HL-60 (cell line): Measurements from ENCODE around the gene ARHGEF11.

Source experiments
- DNase-seq, 2 experiments: peaks; one replicate each; pipeline ENCODE4 v3.0.0-alpha.2; 2010 to 2020; ENCODE audit warnings: low read depth in 1 of 2, low spot score in 1 of 2
- H3K27ac ChIP-seq: fragments of 250-450 bp; sonication (Bioruptor Pico); replicated peaks from 2 replicates; pipeline ENCODE4 v1.5.1; 2020; ENCODE audit warnings: mild to moderate bottlenecking, moderate library complexity
- H3K27me3 ChIP-seq: fragments of 250-450 bp; sonication (Bioruptor Pico); 2 replicates; pipeline ENCODE4 v1.5.1; 2021; ENCODE audit warnings: mild to moderate bottlenecking, moderate library complexity; ENCODE audit not compliant: insufficient read depth, poor library complexity, severe bottlenecking
- H3K4me3 ChIP-seq: replicated peaks from 2 replicates; pipeline ENCODE4 v1.5.1; 2011; ENCODE audit warnings: mild to moderate bottlenecking, control low read depth, low read length; ENCODE audit not compliant: insufficient read depth
- CTCF ChIP-seq: IDR thresholded peaks from one replicate; pipeline ENCODE4 v1.5.1; 2011; ENCODE audit warnings: low read length, control low read depth, inconsistent platforms; ENCODE audit not compliant: insufficient read depth
- GABPA ChIP-seq: IDR thresholded peaks from 2 replicates; pipeline ENCODE4 v1.6.1; 2012; ENCODE audit warnings: low read depth
- POLR2AphosphoS5 ChIP-seq: IDR thresholded peaks from 2 replicates; pipeline ENCODE4 v1.6.1; 2012; ENCODE audit warnings: low read depth
- SPI1 ChIP-seq: IDR thresholded peaks from 2 replicates; pipeline ENCODE4 v1.6.1; 2012; ENCODE audit warnings: low read depth, mild to moderate bottlenecking, borderline replicate concordance
- TF ChIP-seq, protein P1 (sequence below): IDR thresholded peaks from 2 replicates; pipeline ENCODE4 v1.6.1; 2012; ENCODE audit warnings: low read depth; ENCODE audit not compliant: insufficient replicate concordance

The ARHGEF11 gene

DNA sequence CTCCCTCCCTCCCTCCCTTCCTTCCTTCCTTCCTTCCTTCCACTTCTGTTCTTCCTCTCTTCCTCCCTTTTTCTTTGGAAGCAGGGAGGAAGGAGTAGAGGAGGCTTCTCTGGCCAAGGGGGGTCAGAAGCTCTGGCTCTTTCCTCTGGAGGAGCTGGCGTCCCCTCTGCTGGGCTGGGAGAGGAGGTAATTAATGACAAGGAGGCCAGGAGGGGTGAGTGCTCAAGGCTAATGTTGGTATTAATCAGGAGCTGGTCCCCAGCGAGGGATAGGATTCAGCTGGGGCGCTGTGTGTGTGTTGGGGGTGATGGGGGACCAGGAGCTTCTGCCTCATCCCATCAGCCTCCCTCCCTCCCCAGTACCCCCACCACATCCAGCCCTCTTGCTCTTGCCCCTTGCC is 158.2 kb downstream of the ARHGEF11 start:
- no peak for DNase-seq
- no peak overlapping the region for H3K27ac ChIP-seq
- H3K4me3 ChIP-seq = no peak overlapping the region
- TF ChIP-seq GABPA (no peak), POLR2AphosphoS5 (no peak), CTCF (no peak), SPI1 (no peak)
- TF ChIP-seq, protein P1, sequence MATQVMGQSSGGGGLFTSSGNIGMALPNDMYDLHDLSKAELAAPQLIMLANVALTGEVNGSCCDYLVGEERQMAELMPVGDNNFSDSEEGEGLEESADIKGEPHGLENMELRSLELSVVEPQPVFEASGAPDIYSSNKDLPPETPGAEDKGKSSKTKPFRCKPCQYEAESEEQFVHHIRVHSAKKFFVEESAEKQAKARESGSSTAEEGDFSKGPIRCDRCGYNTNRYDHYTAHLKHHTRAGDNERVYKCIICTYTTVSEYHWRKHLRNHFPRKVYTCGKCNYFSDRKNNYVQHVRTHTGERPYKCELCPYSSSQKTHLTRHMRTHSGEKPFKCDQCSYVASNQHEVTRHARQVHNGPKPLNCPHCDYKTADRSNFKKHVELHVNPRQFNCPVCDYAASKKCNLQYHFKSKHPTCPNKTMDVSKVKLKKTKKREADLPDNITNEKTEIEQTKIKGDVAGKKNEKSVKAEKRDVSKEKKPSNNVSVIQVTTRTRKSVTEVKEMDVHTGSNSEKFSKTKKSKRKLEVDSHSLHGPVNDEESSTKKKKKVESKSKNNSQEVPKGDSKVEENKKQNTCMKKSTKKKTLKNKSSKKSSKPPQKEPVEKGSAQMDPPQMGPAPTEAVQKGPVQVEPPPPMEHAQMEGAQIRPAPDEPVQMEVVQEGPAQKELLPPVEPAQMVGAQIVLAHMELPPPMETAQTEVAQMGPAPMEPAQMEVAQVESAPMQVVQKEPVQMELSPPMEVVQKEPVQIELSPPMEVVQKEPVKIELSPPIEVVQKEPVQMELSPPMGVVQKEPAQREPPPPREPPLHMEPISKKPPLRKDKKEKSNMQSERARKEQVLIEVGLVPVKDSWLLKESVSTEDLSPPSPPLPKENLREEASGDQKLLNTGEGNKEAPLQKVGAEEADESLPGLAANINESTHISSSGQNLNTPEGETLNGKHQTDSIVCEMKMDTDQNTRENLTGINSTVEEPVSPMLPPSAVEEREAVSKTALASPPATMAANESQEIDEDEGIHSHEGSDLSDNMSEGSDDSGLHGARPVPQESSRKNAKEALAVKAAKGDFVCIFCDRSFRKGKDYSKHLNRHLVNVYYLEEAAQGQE = no peak
- peaks cover 10% of the 10 kb centered on the region for H3K27me3 ChIP-seq

- H3K27me3 ChIP-seq = peaks cover 6% of the 10 kb centered on the region
Observed at GRCh38 chr1:156886583-156887281, 158.8 kb downstream of the ARHGEF11 start.

GRCh38 chr1:156885880-156886355 is 159.6 kb downstream of the ARHGEF11 start:
- no peak overlapping the region for H3K27ac ChIP-seq
- H3K27me3 ChIP-seq = no peaks in the 10 kb centered on the region
- DNase-seq = no peak
- no peak overlapping the region for H3K4me3 ChIP-seq
- TF ChIP-seq, protein P1 = no peak
- no peak for TF ChIP-seq SPI1
- TF ChIP-seq POLR2AphosphoS5 = no peak
- no peak for TF ChIP-seq GABPA
- TF ChIP-seq CTCF = no peak

More at GRCh38 chr1:156886583-156887281, 158.8 kb downstream of the ARHGEF11 start:
- DNase-seq = no peak
- TF ChIP-seq SPI1 (no peak), GABPA (no peak), POLR2AphosphoS5 (no peak), CTCF (no peak)
- TF ChIP-seq, protein P1 = no peak
- H3K27ac ChIP-seq = no peak overlapping the region
- no peak overlapping the region for H3K4me3 ChIP-seq
